Endometrium (tissue), 2 donors: ENCODE data around the gene ZNF672.
"Not testable (repeated sequence)": the region's sequence is repeated elsewhere in the genome, so short reads cannot be mapped to it uniquely, and the experiment has no call there.

Source experiments
- FAIRE-seq: peaks from 2 replicates; lab custom pipeline; 2012; peaks lifted over from hg19 to GRCh38; lab: Jason Lieb, UNC
- donor health status: control.
- donor health status: control.

Gene ZNF672

GRCh38 chr1:248856176-248856575, 18.2 kb downstream of the ZNF672 start:
- no peak for FAIRE-seq

DNA sequence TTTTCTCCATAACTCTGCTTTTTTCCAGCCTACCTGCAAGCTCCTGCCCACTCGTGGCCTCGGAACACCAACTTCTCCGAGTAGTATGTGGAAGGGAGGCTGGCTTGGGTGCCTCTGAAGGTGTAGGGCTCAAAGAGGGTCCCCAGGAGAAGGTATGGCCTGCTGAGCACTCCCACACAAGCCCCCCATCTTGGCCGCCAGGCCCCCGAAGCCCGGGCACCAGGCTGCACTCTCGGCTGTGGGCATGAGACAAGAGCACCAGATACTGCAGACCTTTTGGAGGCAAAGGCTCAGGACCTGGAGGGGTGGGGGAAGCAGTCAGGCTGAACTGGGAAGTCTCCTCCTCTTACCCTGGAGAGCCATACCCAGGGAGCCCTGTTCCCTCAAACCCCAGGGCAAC, 19.2 kb downstream of the ZNF672 start:
- FAIRE-seq, result no peak

- FAIRE-seq, result no peak
Measured at GRCh38 chr1:248857749-248858095, 19.7 kb downstream of the ZNF672 start.

GRCh38 chr1:248858096-248858890, 20.3 kb downstream of the ZNF672 start:
- FAIRE-seq, result no peak

DNA sequence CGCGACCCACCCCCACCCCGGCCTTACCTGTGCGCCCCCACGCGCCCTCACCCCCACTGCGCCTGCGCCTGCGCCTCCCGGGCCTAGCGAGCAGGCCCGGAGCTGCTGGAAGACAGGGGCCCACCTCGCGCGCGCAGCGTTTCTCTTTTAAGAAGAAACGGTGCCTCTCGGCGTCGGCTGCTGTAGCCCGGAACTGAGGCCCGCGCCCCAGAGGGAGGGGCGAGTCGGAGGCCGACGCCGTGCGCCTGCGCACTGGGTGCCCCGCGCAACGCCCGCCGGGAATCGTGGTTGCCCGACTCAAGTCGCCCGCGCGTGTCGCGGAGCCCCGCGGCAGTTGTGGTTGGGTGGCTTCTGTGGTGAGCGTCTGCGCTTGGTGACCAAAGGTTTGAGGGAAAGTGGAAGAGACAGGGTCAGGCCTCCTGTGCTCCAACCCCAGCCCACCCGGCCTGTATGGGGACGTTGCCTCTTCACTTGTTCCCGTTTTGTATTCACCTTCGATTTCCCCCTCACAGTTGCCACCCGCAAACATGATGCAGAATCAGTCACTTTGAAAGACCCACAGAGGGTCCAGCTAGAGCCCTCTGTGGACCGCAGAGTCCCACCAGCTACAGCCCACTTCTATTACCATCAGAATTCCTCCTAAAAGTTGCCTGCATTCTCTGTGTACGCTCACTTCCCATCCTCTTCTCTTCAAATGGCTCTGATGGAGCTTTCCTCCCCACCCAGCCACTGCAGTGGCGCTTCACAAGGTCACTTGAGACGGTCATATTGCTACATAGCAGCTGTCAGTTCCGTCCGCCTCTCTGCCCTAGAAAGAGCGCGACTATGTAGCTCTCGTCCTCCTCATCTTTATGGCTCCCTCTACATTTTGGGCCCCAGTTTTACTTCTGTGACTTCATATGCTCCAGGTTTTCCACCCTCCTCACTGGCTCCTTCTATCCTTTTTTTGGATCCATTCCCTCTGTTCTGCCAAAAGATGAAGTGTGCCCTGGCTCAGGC, 21.2 kb downstream of the ZNF672 start, which contains the start of gene ZNF692:
Gene ZNF692 (minus strand): TSS at position 195 of the 999 bp plus-strand sequence. CDS start 776 bp downstream, outside the sequence.
- no peak for FAIRE-seq

DNA sequence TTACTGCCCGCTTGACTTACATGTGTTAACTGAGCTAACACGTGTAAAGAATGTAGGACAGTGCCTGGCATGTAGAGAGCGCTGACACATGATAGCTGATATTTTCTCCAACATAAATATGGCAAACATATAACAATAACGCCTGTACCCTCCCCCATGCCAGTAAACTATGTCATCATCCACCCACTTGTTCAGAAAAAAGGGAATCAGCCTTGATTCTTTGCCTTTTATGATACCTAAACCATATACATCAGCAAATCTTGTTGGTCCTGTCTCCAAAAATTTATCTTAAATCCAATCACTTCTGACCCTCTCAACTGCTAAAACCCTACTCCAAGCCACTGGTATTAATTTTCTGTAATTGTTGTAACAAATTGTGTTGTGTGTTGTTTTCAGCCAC, 22.0 kb downstream of the ZNF672 start:
- no peak for FAIRE-seq

- FAIRE-seq, result no peak
Measured at GRCh38 chr1:248861616-248862015, 23.6 kb downstream of the ZNF672 start.

DNA sequence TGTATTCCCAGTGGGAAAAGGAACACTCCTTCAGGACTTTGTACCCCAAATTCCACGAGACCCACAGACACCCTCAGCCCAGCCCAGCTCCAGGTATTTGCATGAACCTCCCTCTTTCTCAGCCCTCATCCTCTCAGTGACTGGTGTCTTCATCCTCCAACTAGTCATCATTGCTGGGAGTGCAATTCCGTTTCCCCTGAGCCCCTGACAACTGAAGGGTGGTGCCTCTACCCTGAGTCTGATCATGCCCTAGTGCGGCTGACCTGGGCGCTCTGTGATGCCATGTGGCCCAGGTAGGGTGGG, 24.6 kb downstream of the ZNF672 start:
- FAIRE-seq, result no peak

- no peak for FAIRE-seq
Measured at GRCh38 chr1:248862998-248863881, 25.2 kb downstream of the ZNF672 start.

GRCh38 chr1:248871837-248872401, 33.9 kb downstream of the ZNF672 start:
- no peak for FAIRE-seq

- no peak for FAIRE-seq
Measured at GRCh38 chr1:248872752-248873408, 34.9 kb downstream of the ZNF672 start.

- no peak for FAIRE-seq
Measured at GRCh38 chr1:248873409-248873992, 35.5 kb downstream of the ZNF672 start.

DNA sequence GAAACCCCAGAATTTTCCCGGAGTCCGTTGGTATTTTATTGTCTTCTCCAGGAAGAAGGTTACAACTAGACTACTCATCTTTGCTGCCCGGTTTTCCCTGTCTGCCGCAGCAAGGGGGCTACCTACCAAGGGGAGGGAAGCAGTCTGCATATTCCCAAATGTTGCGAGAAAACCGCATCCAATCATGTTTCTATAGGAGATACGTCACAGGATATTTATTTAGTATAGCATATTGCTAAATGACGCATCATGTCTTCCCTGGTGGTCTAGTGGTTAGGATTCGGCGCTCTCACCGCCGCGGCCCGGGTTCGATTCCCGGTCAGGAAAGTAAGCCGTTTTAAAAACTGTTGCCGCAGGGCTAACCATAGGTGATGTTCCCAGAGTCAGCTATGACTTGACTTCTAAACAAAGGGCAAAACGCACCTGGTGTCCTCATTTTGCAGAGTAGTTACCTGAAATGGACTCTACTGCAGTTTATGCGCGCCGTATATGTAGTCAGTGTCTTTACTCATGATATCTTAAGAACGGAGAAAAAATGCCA, 36.0 kb downstream of the ZNF672 start:
- no peak for FAIRE-seq

DNA sequence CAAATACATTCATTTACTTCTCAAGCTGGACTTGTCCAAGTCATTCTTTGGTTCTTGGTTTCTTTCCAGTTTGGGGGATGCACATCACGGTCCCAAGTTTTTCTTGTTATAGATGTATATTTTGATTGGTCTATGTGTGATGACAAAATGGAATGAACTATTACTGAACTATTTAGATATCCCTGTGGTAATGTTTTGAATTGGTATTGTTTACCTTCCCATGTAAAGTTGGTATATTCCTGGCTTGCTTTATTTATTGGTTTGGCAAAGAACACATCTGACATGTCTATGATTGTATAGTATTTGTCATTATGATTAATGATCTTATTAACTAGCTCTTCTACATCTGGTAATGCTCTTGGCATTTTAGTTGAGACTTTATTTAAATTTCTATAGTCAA, 43.2 kb downstream of the ZNF672 start:
- FAIRE-seq, result no peak

DNA sequence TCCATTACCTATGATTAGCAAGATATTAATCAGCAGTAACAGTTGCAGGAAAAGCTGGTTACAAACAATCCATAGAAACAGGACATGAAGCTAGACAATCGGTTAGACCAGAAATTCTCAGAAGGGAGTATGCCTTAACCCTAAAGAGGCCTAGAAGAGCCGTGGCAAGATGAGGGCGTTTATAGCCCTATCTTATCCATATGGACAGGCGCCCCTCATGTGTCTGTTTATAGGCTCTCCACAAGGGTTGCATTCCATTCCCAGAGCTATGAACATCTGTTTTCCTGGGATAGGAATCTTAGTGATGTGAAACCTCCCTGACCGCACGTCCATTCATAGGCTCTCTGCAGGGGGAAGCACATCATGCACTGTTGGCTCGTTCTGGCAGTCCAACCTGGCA, 44.4 kb downstream of the ZNF672 start:
- FAIRE-seq, result not testable (repeated sequence)

- no peak for FAIRE-seq
Measured at GRCh38 chr1:248884632-248885295, 46.7 kb downstream of the ZNF672 start.

- no peak for FAIRE-seq
Measured at GRCh38 chr1:248885646-248886045, 47.6 kb downstream of the ZNF672 start.

GRCh38 chr1:248886237-248886895, 48.3 kb downstream of the ZNF672 start:
- FAIRE-seq, result no peak

GRCh38 chr1:248889914-248890243, 51.9 kb downstream of the ZNF672 start:
- FAIRE-seq, result not testable (repeated sequence)
